GM13977 (cell line): ENCODE results near the gene ELOVL5.
"Not testable (repeated sequence)": the region's sequence is repeated elsewhere in the genome, so short reads cannot be mapped to it uniquely, and the experiment has no call there.

Experiments
- DNase-seq: peaks from one replicate; pipeline ENCODE4 v3.0.0; 2012; ENCODE audit warnings: low spot score
- in situ Hi-C: fragments of 300-500 bp; cut with MboI; formaldehyde crosslinking; loops from one replicate; pipeline ENCODE4 v1.12.0; 2022; ENCODE audit warnings: low sequenced_read_pairs, low pct_unique_long_range_greater_than_20kb, mixed read lengths, inconsistent platforms; ENCODE audit not compliant: unreplicated experiment
- TF ChIP-seq, protein P1 (sequence below): IDR thresholded peaks from 2 replicates; pipeline ENCODE4 v1.5.1; 2012; ENCODE audit warnings: mild to moderate bottlenecking, control low read depth; ENCODE audit not compliant: insufficient read depth; ENCODE audit errors: extremely low read depth, missing control alignments

ELOVL5 gene, protein sequence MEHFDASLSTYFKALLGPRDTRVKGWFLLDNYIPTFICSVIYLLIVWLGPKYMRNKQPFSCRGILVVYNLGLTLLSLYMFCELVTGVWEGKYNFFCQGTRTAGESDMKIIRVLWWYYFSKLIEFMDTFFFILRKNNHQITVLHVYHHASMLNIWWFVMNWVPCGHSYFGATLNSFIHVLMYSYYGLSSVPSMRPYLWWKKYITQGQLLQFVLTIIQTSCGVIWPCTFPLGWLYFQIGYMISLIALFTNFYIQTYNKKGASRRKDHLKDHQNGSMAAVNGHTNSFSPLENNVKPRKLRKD

DNA sequence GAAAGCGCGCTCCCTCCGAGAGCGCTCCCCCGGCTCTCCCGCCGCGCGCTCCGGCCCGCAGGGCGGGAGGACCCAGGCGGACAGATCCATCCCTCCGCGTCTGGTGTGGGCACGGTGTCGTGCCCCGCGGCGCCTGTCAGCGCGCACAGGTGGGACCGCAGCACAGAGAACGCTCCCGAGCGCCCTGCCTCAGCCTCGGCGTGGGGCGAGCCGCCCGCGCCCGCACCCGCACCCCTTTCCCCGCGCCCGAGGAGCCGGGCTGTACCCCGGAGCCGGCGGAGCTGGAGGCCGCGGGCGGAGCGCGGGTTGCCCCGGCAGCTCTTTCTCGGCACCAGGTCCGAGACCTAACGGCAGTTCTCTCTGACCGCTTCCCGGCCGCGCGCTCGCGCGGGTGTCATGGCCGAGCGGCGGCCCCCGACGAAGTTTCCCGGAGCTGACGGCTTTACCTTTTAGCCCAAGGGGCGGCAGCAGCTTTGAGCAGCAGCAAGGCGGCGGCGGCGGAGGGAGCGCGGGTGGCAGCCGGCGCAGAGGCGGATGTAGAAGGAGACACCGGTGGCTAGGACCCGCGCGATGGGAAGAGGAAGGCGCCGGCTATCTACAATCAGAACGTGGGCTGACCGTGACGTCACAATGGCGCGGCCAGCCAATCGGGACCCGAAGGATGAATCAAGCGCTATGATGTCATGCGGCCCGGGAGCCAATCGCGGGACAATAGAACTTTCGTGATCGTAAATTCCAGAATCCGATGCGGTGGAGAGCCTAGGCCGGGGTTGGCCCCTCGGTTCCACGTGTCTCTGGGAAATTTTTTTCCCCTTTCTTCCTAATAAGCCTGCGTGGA, at the start of gene ELOVL5:
ELOVL5 (minus strand) TSS at position 580 of the 838 bp plus-strand sequence. CDS start 53,251 bp downstream, outside the sequence.
- peak; percentile 87 for DNase-seq
- in situ Hi-C loops = no loop called here
- TF ChIP-seq, protein P1, sequence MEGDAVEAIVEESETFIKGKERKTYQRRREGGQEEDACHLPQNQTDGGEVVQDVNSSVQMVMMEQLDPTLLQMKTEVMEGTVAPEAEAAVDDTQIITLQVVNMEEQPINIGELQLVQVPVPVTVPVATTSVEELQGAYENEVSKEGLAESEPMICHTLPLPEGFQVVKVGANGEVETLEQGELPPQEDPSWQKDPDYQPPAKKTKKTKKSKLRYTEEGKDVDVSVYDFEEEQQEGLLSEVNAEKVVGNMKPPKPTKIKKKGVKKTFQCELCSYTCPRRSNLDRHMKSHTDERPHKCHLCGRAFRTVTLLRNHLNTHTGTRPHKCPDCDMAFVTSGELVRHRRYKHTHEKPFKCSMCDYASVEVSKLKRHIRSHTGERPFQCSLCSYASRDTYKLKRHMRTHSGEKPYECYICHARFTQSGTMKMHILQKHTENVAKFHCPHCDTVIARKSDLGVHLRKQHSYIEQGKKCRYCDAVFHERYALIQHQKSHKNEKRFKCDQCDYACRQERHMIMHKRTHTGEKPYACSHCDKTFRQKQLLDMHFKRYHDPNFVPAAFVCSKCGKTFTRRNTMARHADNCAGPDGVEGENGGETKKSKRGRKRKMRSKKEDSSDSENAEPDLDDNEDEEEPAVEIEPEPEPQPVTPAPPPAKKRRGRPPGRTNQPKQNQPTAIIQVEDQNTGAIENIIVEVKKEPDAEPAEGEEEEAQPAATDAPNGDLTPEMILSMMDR = no peak

DNA sequence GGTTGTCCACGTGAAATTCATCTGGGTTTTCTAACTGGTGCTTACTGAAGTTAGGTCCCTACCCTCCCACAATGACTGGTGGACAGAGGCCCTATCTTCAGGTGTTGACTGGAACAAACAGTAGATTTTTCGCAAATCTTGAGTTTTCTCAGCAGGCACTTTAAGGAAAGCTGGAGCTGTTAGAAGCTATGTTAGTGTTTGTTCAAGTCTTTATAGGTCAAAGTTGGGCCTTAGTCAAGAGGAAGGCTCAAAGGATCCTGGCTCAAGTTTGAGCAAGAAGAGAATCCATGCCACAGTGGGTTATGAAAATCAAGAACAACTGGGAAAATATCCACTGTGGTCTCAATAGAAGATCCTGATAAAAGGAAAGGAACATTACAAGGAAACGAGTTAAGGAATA, 48.5 kb upstream of the ELOVL5 start:
- no peak for DNase-seq
- in situ Hi-C loops = no loop called here
- TF ChIP-seq, protein P1 = no peak

DNA sequence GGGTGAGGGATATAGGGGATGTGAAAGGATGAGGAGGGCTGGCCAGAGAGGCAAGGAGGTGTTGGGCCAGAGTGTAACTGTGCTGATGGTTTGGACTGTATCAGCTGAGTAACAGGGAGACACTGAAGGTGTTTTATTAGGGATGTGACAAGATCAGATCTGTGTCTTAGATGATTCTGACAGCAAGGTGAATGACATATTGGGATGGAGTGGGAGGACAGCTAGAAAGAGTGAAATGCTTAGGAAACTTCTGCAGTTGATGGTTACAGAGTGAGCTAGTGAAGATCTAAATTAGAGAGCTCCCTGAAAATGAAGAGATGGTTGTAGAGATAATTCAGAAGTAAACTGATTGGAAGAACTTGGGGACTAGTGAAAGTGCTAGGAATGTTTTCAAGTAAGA, 47.2 kb upstream of the ELOVL5 start:
- no peak for DNase-seq
- TF ChIP-seq, protein P1 = no peak
- in situ Hi-C loops = no loop called here

DNA sequence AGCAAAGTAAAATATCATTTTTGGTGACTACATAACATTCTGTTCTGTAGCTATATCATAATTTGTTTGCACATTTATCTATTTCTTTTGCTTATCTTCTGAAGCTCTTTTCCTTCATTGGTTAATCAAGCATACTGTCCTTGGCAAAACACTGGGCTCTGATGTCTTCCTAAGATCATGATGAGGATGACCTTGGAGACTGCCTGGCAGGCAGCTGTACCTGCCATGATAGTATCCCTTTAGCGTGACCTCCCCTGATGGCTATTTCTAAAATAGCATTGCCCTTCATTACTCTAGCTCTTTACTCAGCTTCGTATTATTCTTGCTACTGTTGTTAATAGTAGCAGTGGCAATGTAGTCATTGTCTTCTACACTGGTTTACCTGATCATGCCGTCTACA, 46.0 kb upstream of the ELOVL5 start:
- no peak for DNase-seq
- TF ChIP-seq, protein P1 = no peak
- in situ Hi-C loops = no loop called here

DNA sequence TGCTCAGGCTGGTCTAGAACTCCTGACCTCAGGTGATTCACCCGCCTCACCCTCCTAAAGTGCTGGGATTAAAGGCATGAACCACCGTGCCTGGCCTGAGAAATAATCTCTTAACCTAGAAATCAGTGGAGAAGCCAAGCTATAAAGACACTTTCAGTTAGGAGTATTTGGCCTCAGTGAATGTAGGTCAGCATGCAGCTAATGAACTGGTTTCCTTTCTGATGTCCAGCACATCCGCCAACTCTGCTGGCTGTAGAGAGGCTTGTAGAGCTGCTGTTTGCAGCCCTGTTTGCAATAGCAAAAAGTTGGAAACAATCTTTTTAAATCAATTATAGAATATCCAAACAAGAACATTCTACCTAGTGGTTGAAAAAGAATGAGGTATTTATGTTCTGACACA, 42.4 kb upstream of the ELOVL5 start:
- TF ChIP-seq, protein P1 = no peak
- in situ Hi-C loops = no loop called here
- DNase-seq = no peak

DNA sequence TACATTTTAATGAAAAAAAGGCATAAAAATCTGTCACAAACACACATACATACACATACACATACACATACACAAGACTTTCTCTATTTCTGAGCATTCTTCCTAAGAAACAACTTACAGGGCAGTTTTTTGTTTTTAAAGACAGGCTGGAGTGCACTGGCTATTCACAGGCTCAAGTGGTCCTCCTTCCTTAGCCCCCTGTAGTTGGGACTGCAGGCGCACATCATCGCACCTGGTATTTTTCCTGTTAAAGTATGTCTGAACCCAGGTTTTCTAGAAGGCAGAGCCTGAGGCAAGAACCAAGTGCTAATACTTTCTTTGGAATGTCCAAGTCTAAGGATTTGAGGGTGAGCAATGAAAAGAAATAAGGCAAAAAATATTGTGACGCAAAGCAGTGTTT, 41.3 kb upstream of the ELOVL5 start:
- no peak for DNase-seq
- in situ Hi-C loops = no loop called here
- TF ChIP-seq, protein P1 = no peak

DNA sequence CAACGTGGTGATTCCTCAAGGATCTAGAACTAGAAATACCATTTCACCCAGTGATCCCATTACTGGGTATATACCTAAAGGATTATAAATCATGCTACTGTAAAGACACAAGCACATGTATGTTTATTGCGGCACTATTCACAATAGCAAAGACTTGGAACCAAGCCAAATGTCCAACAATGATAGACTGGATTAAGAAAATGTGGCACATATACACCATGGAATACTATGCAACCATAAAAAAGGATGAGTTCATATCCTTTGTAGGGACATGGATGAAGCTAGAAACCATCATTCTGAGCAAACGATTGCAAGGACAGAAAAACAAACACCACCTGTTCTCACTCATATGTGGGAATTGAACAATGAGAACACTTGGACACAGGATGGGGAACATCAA, 39.9 kb upstream of the ELOVL5 start:
- in situ Hi-C loops, DNase-seq: not testable (repeated sequence)
